Measurements from ENCODE around the gene CORIN.

Gene CORIN

GRCh38 chr4:47836641-47837093 lies 1.2 kb downstream of the CORIN start:
- peak overlapping the region; percentile 22 for H3K4me3 ChIP-seq (ENCODE audit: low read length)
- peak; percentile 19 for DNase-seq (ENCODE audit: low read depth, low spot score)

GRCh38 chr4:47835494-47835893 lies 2.4 kb downstream of the CORIN start:
- H3K4me3 ChIP-seq (ENCODE audit: low read length) = no peak overlapping the region
- no peak for DNase-seq (ENCODE audit: low read depth, low spot score)

DNA sequence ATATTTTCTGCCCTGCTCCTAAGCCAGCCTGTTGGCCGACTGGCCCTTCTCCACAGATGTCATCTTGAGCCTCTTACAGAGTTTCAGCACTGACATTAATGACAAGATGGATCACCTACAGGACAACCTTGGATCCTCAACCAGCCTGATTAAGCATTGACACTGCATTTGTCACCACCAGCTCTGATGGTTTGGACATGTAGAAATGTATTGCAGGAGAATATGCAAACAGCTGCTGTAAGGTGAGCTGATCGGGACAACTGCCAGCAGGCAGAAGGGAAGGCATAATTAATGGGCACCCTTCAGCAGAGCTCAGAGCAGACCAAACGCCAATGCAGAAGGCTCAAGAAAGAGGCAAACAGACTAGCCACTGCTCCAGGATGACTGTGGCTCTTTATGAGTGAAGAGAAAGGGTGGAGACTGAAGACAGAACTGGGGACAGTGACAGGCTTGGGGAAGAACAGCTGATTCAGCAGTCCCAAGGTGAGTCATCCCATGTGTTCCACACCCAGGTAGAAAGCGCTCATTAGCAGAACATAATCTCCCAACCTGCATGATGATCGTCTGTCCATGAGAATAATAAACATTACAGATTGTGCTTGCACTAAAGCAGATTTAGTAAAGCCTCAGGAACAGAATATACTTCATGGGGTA lies 6.7 kb downstream of the CORIN start:
- DNase-seq (ENCODE audit: low read depth, low spot score) = no peak
- H3K4me3 ChIP-seq (ENCODE audit: low read length) = no peak overlapping the region

- no peak overlapping the region for H3K4me3 ChIP-seq (ENCODE audit: low read length)
- DNase-seq (ENCODE audit: low read depth, low spot score) = no peak
These were observed 7.4 kb downstream of the CORIN start for GRCh38 chr4:47830265-47831025.

DNA sequence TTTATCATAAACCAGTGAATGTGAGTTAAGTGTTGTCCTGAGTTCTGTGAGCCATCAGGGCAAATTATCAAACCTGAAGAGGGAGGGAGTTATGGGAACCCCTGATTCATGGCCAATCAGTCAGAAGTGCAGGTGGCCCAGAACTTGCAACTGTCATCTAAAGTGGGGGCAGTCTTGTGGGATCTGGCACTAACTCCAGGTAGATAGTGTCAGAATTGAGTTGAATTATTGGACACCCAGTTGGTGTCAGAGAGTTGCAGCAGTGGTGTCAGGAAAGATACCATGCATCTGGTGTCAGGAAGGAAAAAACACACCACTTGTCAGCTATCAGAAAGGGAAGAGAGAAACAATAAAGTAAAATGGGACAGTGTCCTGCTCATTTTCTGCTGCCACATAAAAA lies 8.4 kb downstream of the CORIN start:
- no peak for DNase-seq (ENCODE audit: low read depth, low spot score)

GRCh38 chr4:47827343-47828047 lies 10.4 kb downstream of the CORIN start:
- peak; percentile 51 for DNase-seq (ENCODE audit: low read depth, low spot score)
- H3K4me3 ChIP-seq (ENCODE audit: low read length) = no peak overlapping the region

More for the DNA sequence above, 8.4 kb downstream of the CORIN start:
- H3K4me3 ChIP-seq (ENCODE audit: low read length) = no peak overlapping the region

- DNase-seq (ENCODE audit: low read depth, low spot score) = no peak
- no peak overlapping the region for H3K4me3 ChIP-seq (ENCODE audit: low read length)
These were observed 13.0 kb downstream of the CORIN start for GRCh38 chr4:47824840-47825239.

DNA sequence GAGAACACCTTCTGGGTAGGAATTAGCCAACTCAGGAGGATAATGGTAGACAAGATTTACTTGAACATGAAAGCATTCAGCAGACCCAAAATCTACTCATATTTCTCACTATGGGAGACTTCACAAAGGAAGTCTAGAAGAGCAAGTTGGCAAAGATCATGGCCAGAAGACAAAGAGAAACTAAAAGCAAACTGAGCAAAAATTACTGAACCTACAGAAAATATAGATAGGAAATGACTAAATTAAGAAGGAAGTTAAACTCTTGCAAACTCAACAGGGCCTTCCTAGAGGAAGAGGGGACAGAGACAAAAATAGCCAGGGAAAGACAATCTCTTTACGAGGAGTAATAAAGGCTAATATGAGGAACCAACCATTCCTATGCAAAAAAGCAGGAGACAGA lies 18.7 kb downstream of the CORIN start:
- DNase-seq (ENCODE audit: low read depth, low spot score) = no peak
- H3K4me3 ChIP-seq (ENCODE audit: low read length) = no peak overlapping the region

DNA sequence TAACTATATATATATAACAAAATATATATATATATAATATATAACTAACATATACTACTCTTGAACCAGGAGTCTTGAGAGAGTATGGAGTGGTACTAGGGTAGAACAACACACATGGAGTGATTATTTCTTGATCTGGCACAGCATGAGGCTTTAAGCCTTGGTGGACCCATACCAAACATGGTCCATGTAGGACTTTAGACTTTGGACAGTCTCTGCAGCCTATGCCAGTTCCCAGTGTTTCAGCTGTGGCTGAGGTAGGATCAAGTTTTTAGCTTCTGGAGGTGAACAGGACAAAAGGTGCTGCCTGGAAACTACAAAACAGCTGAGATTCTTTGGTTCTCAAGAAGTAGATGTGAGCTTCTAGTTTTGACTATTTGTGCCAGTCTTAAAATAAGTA lies 20.6 kb downstream of the CORIN start:
- no peak for DNase-seq (ENCODE audit: low read depth, low spot score)
- H3K4me3 ChIP-seq (ENCODE audit: low read length) = no peak overlapping the region

DNA sequence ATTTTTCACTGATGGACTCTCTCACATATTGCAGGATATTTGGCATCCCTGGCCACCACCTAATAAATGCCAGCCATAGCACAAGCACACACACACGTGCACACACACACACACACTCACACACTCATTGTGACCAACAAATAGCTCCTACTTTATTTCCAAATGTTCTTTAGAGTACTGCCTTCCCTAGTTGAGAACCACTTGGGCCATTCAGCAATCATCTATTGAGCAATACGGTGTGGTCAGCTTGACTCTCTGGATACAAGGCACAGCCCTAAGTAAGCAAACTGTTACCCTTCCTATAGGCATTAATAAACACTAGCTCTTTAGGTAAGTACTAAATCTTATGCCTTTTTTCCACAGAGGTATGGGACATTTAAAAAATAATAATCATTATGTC lies 21.1 kb downstream of the CORIN start:
- DNase-seq (ENCODE audit: low read depth, low spot score) = no peak
- no peak overlapping the region for H3K4me3 ChIP-seq (ENCODE audit: low read length)

- no peak overlapping the region for H3K4me3 ChIP-seq (ENCODE audit: low read length)
- no peak for DNase-seq (ENCODE audit: low read depth, low spot score)
These were observed 23.1 kb downstream of the CORIN start for GRCh38 chr4:47814618-47815295.

DNA sequence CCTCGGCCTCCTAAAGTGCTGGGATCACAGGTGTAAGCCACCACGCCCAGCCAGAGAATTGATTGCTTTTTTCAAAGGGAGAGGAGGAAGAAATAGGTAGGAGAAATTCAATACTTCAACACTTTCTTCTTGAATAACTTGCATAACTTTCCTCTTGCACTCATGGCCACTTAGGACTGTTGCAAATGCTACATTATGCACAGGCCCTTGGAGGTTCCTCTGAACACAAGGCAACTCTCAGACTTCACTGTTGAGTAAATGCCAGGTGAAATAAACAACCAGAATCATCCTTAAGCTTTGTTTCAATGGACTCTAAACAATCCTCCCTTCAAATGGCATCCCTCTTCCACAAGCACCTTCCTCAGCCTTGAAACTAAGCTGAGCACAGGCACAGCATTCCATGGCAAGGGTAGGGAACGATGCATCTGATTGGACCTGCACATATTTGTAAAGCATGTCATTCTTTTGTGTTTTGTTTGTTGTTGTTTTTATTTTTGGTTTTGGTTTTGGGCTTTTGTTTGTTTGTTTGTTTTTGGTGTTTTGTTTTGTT lies 28.1 kb downstream of the CORIN start:
- no peak for DNase-seq (ENCODE audit: low read depth, low spot score)
- no peak overlapping the region for H3K4me3 ChIP-seq (ENCODE audit: low read length)

- DNase-seq (ENCODE audit: low read depth, low spot score) = no peak
- no peak overlapping the region for H3K4me3 ChIP-seq (ENCODE audit: low read length)
These were observed 33.3 kb downstream of the CORIN start for GRCh38 chr4:47804598-47804997.

- no peak overlapping the region for H3K4me3 ChIP-seq (ENCODE audit: low read length)
- no peak for DNase-seq (ENCODE audit: low read depth, low spot score)
These were observed 36.3 kb downstream of the CORIN start for GRCh38 chr4:47801481-47802002.

DNA sequence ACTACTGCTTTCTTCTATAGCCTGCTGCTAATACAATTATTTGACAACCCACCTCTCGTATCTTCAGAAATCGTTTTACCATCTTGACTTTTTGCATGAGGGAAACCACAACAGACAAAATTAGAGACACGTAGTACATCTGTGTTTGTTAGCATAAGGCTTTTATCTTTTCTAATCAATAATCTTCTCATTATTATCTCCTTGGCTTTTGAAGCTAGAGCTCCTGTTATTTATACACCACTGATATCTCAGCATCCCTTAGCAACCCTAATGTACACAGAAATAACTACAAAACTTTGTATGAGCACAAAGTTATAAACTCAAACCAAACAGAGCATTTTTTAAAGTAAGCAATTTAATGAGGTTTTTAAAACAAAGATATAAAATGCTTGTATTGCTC lies 39.7 kb downstream of the CORIN start:
- peak; percentile 8 for DNase-seq (ENCODE audit: low read depth, low spot score)
- no peak overlapping the region for H3K4me3 ChIP-seq (ENCODE audit: low read length)

GRCh38 chr4:47791965-47792364 lies 45.9 kb downstream of the CORIN start:
- H3K4me3 ChIP-seq (ENCODE audit: low read length) = no peak overlapping the region
- DNase-seq (ENCODE audit: low read depth, low spot score) = no peak

DNA sequence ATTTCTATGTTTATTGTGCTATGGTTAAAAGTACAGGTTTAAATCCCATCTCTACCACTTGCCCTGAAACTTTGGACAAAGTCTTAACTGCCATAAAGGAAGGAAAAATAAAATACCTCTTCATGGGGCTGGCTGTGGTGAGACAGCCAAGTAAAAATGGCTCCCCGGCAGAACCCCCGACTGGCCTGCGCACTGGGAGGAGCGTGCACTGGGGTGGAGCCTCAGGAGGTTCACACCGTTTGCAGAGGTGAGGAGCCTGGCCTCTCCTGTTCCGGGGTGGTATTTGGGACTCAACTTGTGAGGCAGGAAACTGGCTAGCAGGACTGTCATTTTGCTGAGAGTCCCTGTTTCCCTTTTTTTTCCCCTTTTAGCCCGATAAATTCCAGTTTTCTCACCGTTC lies 47.8 kb downstream of the CORIN start:
- DNase-seq (ENCODE audit: low read depth, low spot score) = no peak
- no peak overlapping the region for H3K4me3 ChIP-seq (ENCODE audit: low read length)

- no peak for DNase-seq (ENCODE audit: low read depth, low spot score)
These were observed 49.7 kb downstream of the CORIN start for GRCh38 chr4:47788126-47788525.

GRCh38 chr4:47786958-47787370 lies 50.9 kb downstream of the CORIN start:
- DNase-seq (ENCODE audit: low read depth, low spot score) = no peak
- no peak overlapping the region for H3K4me3 ChIP-seq (ENCODE audit: low read length)

More at GRCh38 chr4:47788126-47788525, 49.7 kb downstream of the CORIN start:
- no peak overlapping the region for H3K4me3 ChIP-seq (ENCODE audit: low read length)

Measured in Jurkat, Clone E6-1 (cell line).